ENCODE measurements around the gene CORO7.
"Not testable (repeated sequence)": the region's sequence is repeated elsewhere in the genome, so short reads cannot be mapped to it uniquely, and the experiment has no call there.

The CORO7 gene

GRCh38 chr16:4401094-4401501 lies 15.3 kb downstream of the CORO7 start:
- TF ChIP-seq CTCF (IDR thresholded peaks at IDR 0.05; ENCODE audit: extremely low read depth, missing control alignments), result no peak
- no peak for DNase-seq (ENCODE audit: low spot score)

- no peak for TF ChIP-seq CTCF (IDR thresholded peaks at IDR 0.05; ENCODE audit: extremely low read depth, missing control alignments)
- no peak for DNase-seq (ENCODE audit: low spot score)
Measured at GRCh38 chr16:4399001-4399730, 17.2 kb downstream of the CORO7 start.

GRCh38 chr16:4395055-4395726 lies 21.2 kb downstream of the CORO7 start:
- no peak for TF ChIP-seq CTCF (IDR thresholded peaks at IDR 0.05; ENCODE audit: extremely low read depth, missing control alignments)
- DNase-seq (ENCODE audit: low spot score), result no peak

- not testable (repeated sequence) for DNase-seq (ENCODE audit: low spot score)
Measured at GRCh38 chr16:4393850-4394249, 22.5 kb downstream of the CORO7 start.

GRCh38 chr16:4393240-4393600 lies 23.2 kb downstream of the CORO7 start:
- DNase-seq (ENCODE audit: low spot score), result no peak
- no peak for TF ChIP-seq CTCF (IDR thresholded peaks at IDR 0.05; ENCODE audit: extremely low read depth, missing control alignments)

- TF ChIP-seq CTCF (IDR thresholded peaks at IDR 0.05; ENCODE audit: extremely low read depth, missing control alignments), result no peak
- DNase-seq (ENCODE audit: low spot score), result no peak
Measured at GRCh38 chr16:4392382-4393239, 23.8 kb downstream of the CORO7 start.

GRCh38 chr16:4391631-4392381 lies 24.6 kb downstream of the CORO7 start:
- no peak for TF ChIP-seq CTCF (IDR thresholded peaks at IDR 0.05; ENCODE audit: extremely low read depth, missing control alignments)
- no peak for DNase-seq (ENCODE audit: low spot score)

All from GM20000 (cell line).